A549 treated with AZD9567 at 1 μM for 4 hours (cell line): ENCODE data around the gene ELL2. TPM values are rescaled to one million over a fixed set of nuclear protein-coding genes. Genes with fewer than 3 reads are reported as not detected.

Source experiments
- total RNA-seq: library from RNA; stranded (reverse); fragments of 200-300 nt; extraction: Qiagen RNA extraction; gene quantifications from 5 replicates; pipeline ENCODE4 v1.2.3, GENCODE V29; 2022; ENCODE audit not compliant: insufficient read depth

Gene ELL2
- 22.6 to 31.7 TPM (median 28.2 TPM) in 5 replicates for total RNA-seq

GRCh38 chr5:95961617-95962474 lies at the start of gene ELL2:
TSS of gene ELL2 (minus strand) at chr5:95961851. CDS start at chr5:95961721, 130 bp downstream.

Other genes with a start within 250 kb of the ELL2 start
- 6.6 to 10.0 TPM (median 9.6 TPM) in 5 replicates for gene RHOBTB3, start 230.5 kb downstream of the ELL2 start, total RNA-seq
- gene GLRX, start 139.1 kb downstream of the ELL2 start, total RNA-seq: 59.4 to 78.4 TPM (median 67.6 TPM) in 5 replicates